NCI-H526 (cell line): ENCODE measurements around the gene EEF1AKMT2.
A peak's percentile ranks its signal among the peaks of the same experiment; 100 is the strongest.
"Not testable (repeated sequence)": the region's sequence is repeated elsewhere in the genome, so short reads cannot be mapped to it uniquely, and the experiment has no call there.

Source experiments
- DNase-seq, 2 experiments: peaks; one replicate each; lab custom pipeline; 2025; lab: John Stamatoyannopoulos, UW

EEF1AKMT2 gene

DNA sequence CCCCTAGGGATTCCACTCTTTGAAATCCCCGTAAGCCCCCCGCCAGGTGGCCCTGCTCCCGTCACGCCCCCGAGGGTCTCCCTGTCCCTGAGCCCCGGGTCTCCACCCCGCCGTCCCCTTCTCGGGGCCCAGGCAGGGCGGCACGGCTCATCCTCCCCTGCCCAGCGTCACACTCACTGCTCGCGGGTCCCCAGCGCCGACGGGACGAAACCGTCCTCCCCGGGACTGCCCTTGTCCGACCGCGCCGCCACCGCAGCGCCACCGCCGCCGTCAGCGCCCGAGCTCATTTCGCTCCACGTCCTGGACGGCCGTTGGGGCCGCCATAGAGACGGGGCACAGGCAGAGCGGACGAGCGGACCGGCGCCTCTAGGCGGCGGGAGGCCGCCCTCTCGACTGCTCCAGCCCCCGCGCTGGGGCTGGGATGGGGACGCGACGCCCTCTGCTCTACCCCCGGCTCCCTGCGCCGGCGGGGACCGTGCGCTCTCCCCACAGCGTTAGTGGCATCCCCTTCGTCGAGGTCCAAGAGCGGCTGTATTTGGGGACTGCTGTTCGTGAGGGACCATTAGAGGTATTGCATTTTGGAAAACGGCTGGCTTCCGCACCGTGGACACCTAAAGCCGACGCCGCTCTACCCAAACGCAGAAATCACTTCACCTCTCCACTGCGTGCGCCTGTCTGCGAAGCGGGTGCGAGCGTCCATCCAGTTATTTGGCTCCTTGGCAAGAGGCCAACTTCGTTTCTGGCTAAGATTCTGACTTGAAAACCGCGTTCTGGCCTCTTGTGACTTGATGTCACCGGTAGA is at the start of gene EEF1AKMT2:
Gene EEF1AKMT2 (minus strand): TSS at position 341 of the 802 bp plus-strand sequence. CDS start 54 bp downstream, at position 287.
- peak; percentile 73 to 88 for DNase-seq

GRCh38 chr10:124837687-124838086 is 46.0 kb upstream of the EEF1AKMT2 start:
- DNase-seq: no peak

DNA sequence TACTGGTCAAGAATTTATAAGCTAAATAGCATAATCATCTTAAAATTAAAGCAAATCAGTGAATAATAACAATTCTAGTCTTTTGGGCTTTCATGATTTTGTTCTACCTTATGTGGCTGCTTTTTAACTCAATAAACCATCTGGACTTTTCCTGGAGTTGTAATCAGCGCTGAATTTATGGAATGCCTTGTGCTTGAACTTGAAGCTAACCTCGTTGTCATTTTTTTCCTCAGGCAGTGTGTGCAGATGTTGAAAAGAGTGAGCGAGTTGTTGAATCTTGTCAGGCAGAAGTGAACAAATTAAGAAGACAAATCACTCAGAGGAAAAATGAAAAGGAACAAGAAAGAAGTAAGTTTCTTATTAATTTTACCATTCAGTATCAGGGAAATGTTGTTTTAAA is 39.4 kb upstream of the EEF1AKMT2 start:
- no peak for DNase-seq

- DNase-seq: no peak
Measured at GRCh38 chr10:124830445-124830844, 38.8 kb upstream of the EEF1AKMT2 start.

GRCh38 chr10:124829447-124830115 is 37.9 kb upstream of the EEF1AKMT2 start:
- no peak for DNase-seq

- peak in 1 of 2 experiments; percentile 26 for DNase-seq
Measured at GRCh38 chr10:124827474-124827873, 35.8 kb upstream of the EEF1AKMT2 start.

GRCh38 chr10:124826262-124826661 is 34.6 kb upstream of the EEF1AKMT2 start:
- no peak for DNase-seq

- DNase-seq: no peak
Measured at GRCh38 chr10:124825702-124826101, 34.0 kb upstream of the EEF1AKMT2 start.

DNA sequence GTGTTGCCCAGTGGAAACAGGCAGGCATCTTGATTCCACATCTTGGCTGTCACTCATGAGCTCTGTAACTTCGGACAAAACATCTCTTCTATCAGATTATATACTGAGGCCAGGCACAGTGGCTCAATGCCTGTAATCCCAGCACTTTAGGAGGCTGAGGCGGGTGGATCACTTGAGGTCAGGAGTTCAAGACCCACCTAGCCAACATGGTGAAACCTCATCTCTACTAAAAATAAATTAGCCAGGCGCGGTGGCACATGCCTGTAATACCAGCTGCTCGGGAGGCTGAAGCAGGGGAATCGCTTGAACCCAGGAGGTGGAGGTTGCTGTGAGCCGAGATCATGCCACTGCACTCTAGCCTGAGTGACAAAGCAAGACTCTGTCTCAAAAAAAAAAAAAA is 33.2 kb upstream of the EEF1AKMT2 start:
- DNase-seq: not testable (repeated sequence)

GRCh38 chr10:124824507-124824906 is 32.8 kb upstream of the EEF1AKMT2 start:
- no peak for DNase-seq

DNA sequence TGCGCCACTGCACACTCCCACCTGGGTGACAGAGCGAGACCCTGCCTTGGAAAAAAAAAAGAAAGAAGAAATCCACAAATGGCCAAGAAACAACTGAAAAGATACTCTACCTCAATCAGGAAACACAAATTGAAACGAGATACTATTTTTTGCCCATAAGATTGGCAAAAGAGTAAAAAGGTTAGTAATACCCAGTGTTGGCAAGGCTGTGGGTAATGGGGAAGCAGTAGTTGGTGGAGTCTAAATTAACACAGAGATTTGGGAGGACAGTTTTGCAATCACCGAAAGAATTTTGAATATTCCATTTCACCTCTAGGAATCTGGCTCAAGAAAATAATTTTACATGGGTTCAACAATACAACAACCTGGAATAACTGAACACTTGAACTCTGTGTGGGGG is 29.8 kb upstream of the EEF1AKMT2 start:
- no peak for DNase-seq

GRCh38 chr10:124820121-124820520 is 28.4 kb upstream of the EEF1AKMT2 start:
- no peak for DNase-seq

- no peak for DNase-seq
Measured at GRCh38 chr10:124802313-124802675, 10.6 kb upstream of the EEF1AKMT2 start.

DNA sequence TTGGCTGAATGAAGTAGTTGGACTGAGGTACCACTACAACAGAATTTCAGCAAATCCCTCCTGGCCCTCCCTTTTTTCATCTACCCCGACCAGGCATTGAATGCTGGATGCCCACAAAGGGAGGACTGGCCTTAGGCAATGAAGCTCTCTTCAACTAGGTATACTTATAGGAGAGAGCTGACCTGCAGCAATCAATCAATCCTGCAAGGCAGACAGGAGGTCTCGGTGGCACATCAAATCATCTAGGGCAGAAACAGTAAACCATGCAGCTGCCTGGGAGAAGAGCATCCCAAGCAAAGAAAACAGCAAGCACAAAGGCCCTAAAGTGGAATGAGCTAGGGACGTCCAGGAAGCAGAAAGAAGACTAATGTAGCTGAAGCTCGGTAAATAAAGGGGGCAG is 7.5 kb upstream of the EEF1AKMT2 start:
- no peak for DNase-seq

DNA sequence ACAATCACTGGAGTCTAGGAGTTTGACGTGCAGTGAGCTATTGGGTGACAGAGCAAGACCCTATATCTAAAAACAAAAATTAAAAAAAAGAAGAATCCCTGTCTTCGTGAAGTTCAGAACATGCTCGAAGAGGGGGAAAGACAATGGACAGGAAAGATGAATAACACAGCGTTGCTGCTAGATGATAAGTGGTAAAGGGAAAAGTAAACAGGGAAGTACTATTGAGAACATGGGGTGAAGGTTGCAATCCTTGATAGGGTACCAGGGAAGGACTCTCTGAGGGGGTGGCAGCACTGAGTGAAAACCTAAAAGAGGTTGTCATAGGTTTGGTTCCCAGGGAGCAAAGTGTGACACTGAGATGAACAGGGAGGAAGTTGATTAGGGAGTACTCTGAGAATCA is 7.1 kb upstream of the EEF1AKMT2 start:
- no peak for DNase-seq

GRCh38 chr10:124798364-124798763 is 6.7 kb upstream of the EEF1AKMT2 start:
- DNase-seq: no peak

DNA sequence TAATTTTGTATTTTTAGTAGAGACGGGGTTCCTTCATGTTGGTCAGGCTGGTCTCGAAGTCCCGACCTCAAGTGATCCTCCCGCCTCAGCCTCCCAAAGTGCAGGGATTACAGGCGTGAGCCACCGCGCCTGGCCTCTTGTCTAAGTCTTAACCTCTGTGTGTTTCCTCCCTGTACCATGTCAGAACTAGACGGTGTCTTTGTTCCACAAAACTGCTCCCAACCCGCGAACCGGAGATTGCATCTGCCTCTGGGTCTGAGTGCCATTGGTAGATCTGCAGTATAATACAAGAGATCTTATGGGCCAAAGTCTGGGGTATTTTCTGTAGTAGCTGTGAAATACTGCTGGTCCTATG is 1.3 kb upstream of the EEF1AKMT2 start:
- no peak for DNase-seq

GRCh38 chr10:124782900-124783299 is 8.8 kb downstream of the EEF1AKMT2 start:
- not testable (repeated sequence) for DNase-seq

DNA sequence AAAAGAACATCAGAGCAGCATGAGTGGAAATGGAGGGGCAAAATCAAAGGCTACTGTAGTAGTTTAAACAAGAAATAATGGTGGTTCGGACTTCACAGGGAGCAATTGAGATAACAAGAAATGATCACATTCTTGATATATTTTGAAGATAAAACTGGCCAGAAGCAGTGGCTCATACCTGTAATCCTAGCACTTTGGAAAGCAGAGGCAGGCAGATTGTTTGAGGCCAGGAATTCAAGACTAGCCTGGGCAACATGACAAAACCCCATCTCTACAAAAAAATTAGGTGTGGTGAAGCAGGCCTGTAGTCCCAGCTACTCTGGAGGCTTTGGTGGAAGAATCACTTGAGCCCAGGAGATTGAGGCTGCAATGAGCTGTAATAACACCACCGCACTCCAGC is 22.9 kb downstream of the EEF1AKMT2 start:
- no peak for DNase-seq

DNA sequence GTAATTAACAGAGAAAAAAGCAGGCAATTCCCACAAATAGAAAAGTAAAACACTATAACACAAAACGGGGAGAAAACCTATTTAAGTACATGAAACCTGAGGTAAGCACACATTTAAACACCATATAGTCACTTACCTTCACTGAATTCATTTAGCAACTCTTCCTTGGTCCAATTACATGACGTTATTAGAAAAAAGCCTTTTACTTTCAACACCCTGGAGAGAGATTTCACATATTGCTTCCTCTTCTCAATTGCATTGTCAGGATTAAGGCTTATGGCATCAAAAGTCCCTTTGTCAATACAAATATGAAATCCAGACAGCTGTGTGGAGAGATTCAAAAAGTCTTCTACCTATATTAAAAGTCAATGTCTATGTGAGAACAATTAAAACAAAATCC is 26.4 kb downstream of the EEF1AKMT2 start:
- DNase-seq: no peak

DNA sequence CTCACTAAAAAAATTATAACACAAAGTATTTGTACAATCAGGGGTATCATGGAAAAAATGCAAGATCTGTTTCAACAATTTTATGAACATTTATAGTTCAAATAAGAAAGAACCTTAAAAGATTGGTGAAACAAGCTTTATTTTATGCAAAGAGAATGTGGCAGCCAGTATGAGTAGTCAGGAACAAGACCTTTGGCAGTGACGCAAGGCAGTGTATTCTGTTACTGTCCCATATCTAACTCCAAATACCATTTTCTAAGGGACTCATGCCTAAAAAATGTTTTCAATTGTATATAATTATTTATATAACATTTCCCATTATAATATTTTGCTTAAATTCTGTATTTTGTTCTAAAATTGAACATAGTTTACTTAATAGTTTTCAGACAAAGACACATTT is 28.4 kb downstream of the EEF1AKMT2 start:
- no peak for DNase-seq

DNA sequence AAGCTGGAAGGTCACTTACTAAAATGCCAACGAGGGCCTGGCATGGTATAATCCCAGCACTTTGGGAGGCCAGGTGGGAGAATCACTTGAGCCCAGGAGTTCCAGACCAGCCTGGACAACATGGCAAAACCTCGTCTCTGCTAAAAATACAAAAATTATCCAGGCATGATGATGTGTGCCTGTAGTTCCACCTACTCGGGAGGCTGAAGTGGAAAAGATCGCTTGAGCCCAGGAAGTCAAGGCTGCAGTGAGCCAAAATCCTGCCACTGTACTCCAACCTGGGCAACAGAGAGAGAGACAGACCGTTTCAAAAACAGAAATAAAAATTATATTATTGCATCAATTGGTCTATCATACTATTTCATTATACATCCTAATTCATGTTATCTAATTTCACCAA is 29.4 kb downstream of the EEF1AKMT2 start:
- no peak for DNase-seq

GRCh38 chr10:124756156-124756903 is 35.4 kb downstream of the EEF1AKMT2 start:
- no peak for DNase-seq
